Measurements from ENCODE around the gene CCDC54. TPM values are rescaled to one million over a fixed set of nuclear protein-coding genes. Genes with fewer than 3 reads are reported as not detected.

The CCDC54 gene
- total and polyA plus RNA-seq, 2 of the 8 experiments (the other 6 are each of a cell fraction or from before 2014, with no cell fraction given), result not detected

GRCh38 chr3:107421170-107421792, 44.0 kb downstream of the CCDC54 start (continued):
- no peak for TF ChIP-seq CREB1 (IDR thresholded peaks at IDR 0.05)
- TF ChIP-seq GTF2F1 (IDR thresholded peaks at IDR 0.05; ENCODE audit: borderline replicate concordance, low read depth, low read length), result no peak
- no peak for TF ChIP-seq CBX5 (IDR thresholded peaks at IDR 0.05; ENCODE audit: low read depth, low read length)
- no peak for TF ChIP-seq GABPA (IDR thresholded peaks at IDR 0.05; ENCODE audit: borderline replicate concordance, insufficient read depth, low read length)
- TF ChIP-seq CBX8 (IDR thresholded peaks at IDR 0.05; ENCODE audit: borderline replicate concordance, low read depth, low read length), result no peak
- no peak for TF ChIP-seq TAF1 (IDR thresholded peaks at IDR 0.05; ENCODE audit: low read depth, low read length)
- TF ChIP-seq SRF (IDR thresholded peaks at IDR 0.05; ENCODE audit: low read depth, low read length), result no peak
- TF ChIP-seq EP300 (IDR thresholded peaks at IDR 0.05; ENCODE audit: borderline replicate concordance in 1 of 2, low read depth in 2 of 2, low read length in 2 of 2), result no peak
- TF ChIP-seq JUN (IDR thresholded peaks at IDR 0.05; ENCODE audit: low read depth, low read length), result no peak
- TF ChIP-seq NANOG (IDR thresholded peaks at IDR 0.05; ENCODE audit: insufficient read depth, low read depth, low read length, poor library complexity, severe bottlenecking), result no peak
- TF ChIP-seq POU5F1 (IDR thresholded peaks at IDR 0.05; ENCODE audit: low read depth, low read length), result no peak
- TF ChIP-seq CTCF (IDR thresholded peaks at IDR 0.05; ENCODE audit: control extremely low read depth in 1 of 3, insufficient read depth in 1 of 3, low read depth in 1 of 3, low read length in 3 of 3), result peak in 2 of 3 experiments; percentile 54 to 64; a peak in 3 of 4 replicates
- TF ChIP-seq, protein P1, sequence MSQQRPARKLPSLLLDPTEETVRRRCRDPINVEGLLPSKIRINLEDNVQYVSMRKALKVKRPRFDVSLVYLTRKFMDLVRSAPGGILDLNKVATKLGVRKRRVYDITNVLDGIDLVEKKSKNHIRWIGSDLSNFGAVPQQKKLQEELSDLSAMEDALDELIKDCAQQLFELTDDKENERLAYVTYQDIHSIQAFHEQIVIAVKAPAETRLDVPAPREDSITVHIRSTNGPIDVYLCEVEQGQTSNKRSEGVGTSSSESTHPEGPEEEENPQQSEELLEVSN (IDR thresholded peaks at IDR 0.05), result no peak
- TF ChIP-seq KDM5A (IDR thresholded peaks at IDR 0.05; ENCODE audit: low read length), result no peak
- TF ChIP-seq KDM1A (IDR thresholded peaks at IDR 0.05; ENCODE audit: borderline replicate concordance, low read length), result no peak
- no peak for TF ChIP-seq SUZ12 (IDR thresholded peaks at IDR 0.05; ENCODE audit: low read length)
- TF ChIP-seq CHD2 (IDR thresholded peaks at IDR 0.05; ENCODE audit: low read length), result no peak
- TF ChIP-seq TBP (IDR thresholded peaks at IDR 0.05; ENCODE audit: low read depth, low read length), result no peak
- no peak for TF ChIP-seq SP4 (IDR thresholded peaks at IDR 0.05; ENCODE audit: low read length)
- no peak for TF ChIP-seq RBBP5 (IDR thresholded peaks at IDR 0.05; ENCODE audit: borderline replicate concordance, low read depth, low read length)
- TF ChIP-seq EGR1 (IDR thresholded peaks at IDR 0.05; ENCODE audit: borderline replicate concordance, low read depth, low read length), result no peak
